B cell (primary cell): ENCODE measurements around the gene UBE2F. TPM values are rescaled to one million over a fixed set of nuclear protein-coding genes. Genes with fewer than 3 reads are reported as not detected.

Source experiments
- ATAC-seq: fragments of 200-7000 bp; cut with Tn5 transposase; one replicate; pipeline ENCODE4 v1.10.0; 2021; ENCODE audit warnings: low read depth, mild to moderate bottlenecking, moderate number of reproducible peaks, moderate library complexity
- CTCF ChIA-PET: fragments of 350-600 bp; sonication (Branson Sonifier 250); formaldehyde crosslinking; loops from one replicate; lab custom pipeline; 2021; ENCODE audit warnings: antibody characterized with exemption, inconsistent platforms; lab: Charles Lee
- POLR2A ChIA-PET: fragments of 350-600 bp; sonication (Branson Sonifier 250); formaldehyde crosslinking; loops from one replicate; lab custom pipeline; 2021; ENCODE audit warnings: antibody characterized with exemption; lab: Charles Lee
- DNase-seq: peaks from one replicate; pipeline ENCODE4 v3.0.0; 2013
- H2AFZ ChIP-seq: 2 replicates; pipeline ENCODE4 v1.6.1; 2012; ENCODE audit warnings: mild to moderate bottlenecking, low read depth, low read length; ENCODE audit not compliant: insufficient read depth, poor library complexity, severe bottlenecking
- H3K27ac ChIP-seq, 2 donors: 1 replicate in 1 of 2; 2 replicates in 1 of 2; pipeline ENCODE4 v1.5.1; 2012 to 2013; ENCODE audit warnings: low read length in 2 of 2, mild to moderate bottlenecking in 2 of 2, moderate library complexity in 1 of 2
- H3K27me3 ChIP-seq, 4 experiments: fragments of 200-600 bp in 1 of 4; sonication (generic) in 1 of 4; replicated peaks in 1 of 4; 1 replicate in 2 of 4; 2 replicates in 2 of 4; pipeline versions ENCODE4 v1.6.1 to v1.7.0; 2013 to 2016; ENCODE audit warnings: low read length in 3 of 4, mild to moderate bottlenecking in 2 of 4, mixed read lengths in 1 of 4, moderate library complexity in 1 of 4; ENCODE audit not compliant: insufficient read depth in 4 of 4, control insufficient read depth in 3 of 4; ENCODE audit errors: control extremely low read depth in 1 of 4
- H3K36me3 ChIP-seq, 2 experiments: replicated peaks in 1 of 2; 1 replicate in 1 of 2; 2 replicates in 1 of 2; pipeline versions ENCODE4 v1.6.1 to v1.7.1; 2013; ENCODE audit warnings: low read length in 1 of 2; ENCODE audit not compliant: insufficient read depth in 2 of 2, control insufficient read depth in 1 of 2; ENCODE audit errors: control extremely low read depth in 1 of 2, extremely low read depth in 1 of 2
- H3K4me1 ChIP-seq, 2 donors: fragments of 200-600 bp in 1 of 2; sonication (generic) in 1 of 2; 1 replicate in 1 of 2; 2 replicates in 1 of 2; pipeline versions ENCODE4 v1.5.1 to v1.6.1; 2013 to 2017; ENCODE audit warnings: low read length in 2 of 2; ENCODE audit not compliant: control insufficient read depth in 2 of 2, insufficient read depth in 2 of 2
- H3K4me2 ChIP-seq: replicated peaks from 2 replicates; pipeline ENCODE3; 2012; ENCODE audit warnings: mild to moderate bottlenecking, low read depth, low read length; ENCODE audit not compliant: poor library complexity, severe bottlenecking
- H3K4me3 ChIP-seq, 5 experiments: fragments of 200-600 bp in 1 of 5; sonication (generic) in 1 of 5; 1 replicate in 3 of 5; 2 replicates in 2 of 5; pipeline versions ENCODE4 v1.5.1 to v1.7.0; 2011 to 2016; ENCODE audit warnings: low read length in 4 of 5, mild to moderate bottlenecking in 4 of 5, low read depth in 2 of 5, control low read depth in 1 of 5, moderate library complexity in 1 of 5; ENCODE audit not compliant: insufficient read depth in 1 of 5; ENCODE audit errors: control extremely low read depth in 1 of 5, extremely low read depth in 1 of 5
- H3K79me2 ChIP-seq: fragments of 200-600 bp; sonication (generic); one replicate; pipeline ENCODE4 v1.6.0; 2016; ENCODE audit warnings: low read length; ENCODE audit not compliant: control insufficient read depth, insufficient read depth
- H3K9ac ChIP-seq: fragments of 200-600 bp; sonication (generic); 2 replicates; pipeline ENCODE4 v1.6.1; 2017; ENCODE audit warnings: mild to moderate bottlenecking, low read length, moderate library complexity
- H3K9me3 ChIP-seq, 3 donors: one replicate each; pipeline versions ENCODE4 v1.6.1 to v1.7.1; 2013; ENCODE audit warnings: low read length in 2 of 3; ENCODE audit not compliant: control insufficient read depth in 2 of 3, insufficient read depth in 1 of 3; ENCODE audit errors: control extremely low read depth in 1 of 3
- H4K20me1 ChIP-seq: 2 replicates; pipeline ENCODE4 v1.6.0; 2012; ENCODE audit warnings: mild to moderate bottlenecking, low read length; ENCODE audit not compliant: insufficient read depth, control insufficient read depth, poor library complexity, severe bottlenecking
- H3K27ac Mint-ChIP-seq: one replicate; pipeline ENCODE4 v1.8.0; 2021; ENCODE audit warnings: mixed read lengths
- H3K27me3 Mint-ChIP-seq: one replicate; pipeline ENCODE4 v1.8.0; 2021; ENCODE audit warnings: mixed read lengths
- H3K4me1 Mint-ChIP-seq: one replicate; pipeline ENCODE4 v1.8.0; 2021; ENCODE audit warnings: mixed read lengths
- H3K4me3 Mint-ChIP-seq: one replicate; pipeline ENCODE4 v1.8.0; 2021; ENCODE audit warnings: mixed read lengths
- H3K9me3 Mint-ChIP-seq: one replicate; pipeline ENCODE4 v1.8.0; 2022; ENCODE audit warnings: mixed read lengths; ENCODE audit not compliant: insufficient read depth
- CTCF ChIP-seq: fragments of 200-600 bp; IDR thresholded peaks from one replicate; pipeline ENCODE4 v1.8.0; 2022; ENCODE audit warnings: antibody characterized with exemption, mild to moderate bottlenecking
- EZH2 ChIP-seq: IDR thresholded peaks from 2 replicates; pipeline ENCODE4 v1.6.1; 2012; ENCODE audit warnings: borderline replicate concordance, low read depth, mild to moderate bottlenecking, moderate library complexity, low read length; ENCODE audit not compliant: insufficient read depth, poor library complexity, severe bottlenecking
- WGBS: methylation state at CpG from one replicate; pipeline ENCODE4 v1.1.5; 2013; ENCODE audit warnings: missing lambda C conversion rate; ENCODE audit not compliant: insufficient coverage; 5-methylcytosine and 5-hydroxymethylcytosine counted together
- intact Hi-C: fragments of 100-400 bp; cut with micrococcal nuclease; formaldehyde crosslinking; loops from one replicate; pipeline ENCODE4 v1.10.0; 2022
- polyA plus RNA-seq: library from polyadenylated mRNA; depleted of rRNA; stranded (reverse); fragments of >200 nt; gene quantifications from 2 replicates; pipeline ENCODE4 v1.2.3, GENCODE V29; 2012
- total RNA-seq, 2 donors: library from RNA; stranded (reverse); fragments of 120-200 nt in 1 of 2; gene quantifications; 1 replicate in 1 of 2; 2 replicates in 1 of 2; pipeline versions ENCODE4 v1.2.3 to v1.2.4, GENCODE V29; 2013 to 2022

Gene UBE2F
- total and polyA plus RNA-seq, 2 donors (not counting 1 experiment from before 2014, with no cell fraction given), result 22.5 to 57.6 TPM

GRCh38 chr2:238027058-238027457 lies 60.2 kb downstream of the UBE2F start:
- Mint-ChIP-seq H3K4me1 (no peaks in the 10 kb centered on the region), H3K4me3 (no peak overlapping the region), H3K27me3 (no peaks in the 10 kb centered on the region), H3K27ac (no peak overlapping the region), H3K9me3 (no peaks in the 10 kb centered on the region)
- no peak for TF ChIP-seq EZH2
- TF ChIP-seq CTCF, result no peak
- ChIA-PET CTCF (interaction anchor here (0.6 kb wide), 1 partner anchor 25 kb away, joined by 3 read pairs; no protein-coding TSS in a partner anchor), POLR2A (no interaction called here)
- Histone ChIP-seq H3K4me1 (no peaks in the 10 kb centered on the region), H4K20me1 (no peaks in the 10 kb centered on the region), H3K27me3 (no peaks in the 10 kb centered on the region), H3K4me3 (no peak overlapping the region), H3K9me3 (no peaks in the 10 kb centered on the region), H3K4me2 (no peak overlapping the region), H3K79me2 (no peaks in the 10 kb centered on the region), H3K36me3 (peaks cover 0 to 27% of the 10 kb centered on the region in 2 experiments), H3K27ac (no peak overlapping the region), H2AFZ (no peak overlapping the region), H3K9ac (no peak overlapping the region)
- intact Hi-C loops, result no loop called here
- DNase-seq (no peak), ATAC-seq (no peak)
- 60% methylated on average over 1 of the region's 4 CpGs for WGBS

GRCh38 chr2:238027591-238028415 lies 61.0 kb downstream of the UBE2F start:
- no peaks in the 10 kb centered on the region for H3K79me2 ChIP-seq
- CTCF ChIA-PET, result interaction anchor here (1.6 kb wide), 1 partner anchor 9 kb away, joined by 4 read pairs; no protein-coding TSS in a partner anchor

More at GRCh38 chr2:238027591-238028415, 61.0 kb downstream of the UBE2F start:
- H3K4me1 Mint-ChIP-seq, result no peaks in the 10 kb centered on the region
- H3K9me3 Mint-ChIP-seq, result no peaks in the 10 kb centered on the region
- TF ChIP-seq CTCF, result no peak
- no peak for TF ChIP-seq EZH2
- DNase-seq, result no peak
- Histone ChIP-seq H3K27ac (no peak overlapping the region), H3K9ac (no peak overlapping the region), H3K27me3 (no peaks in the 10 kb centered on the region), H3K4me1 (no peaks in the 10 kb centered on the region), H3K4me2 (no peak overlapping the region), H3K9me3 (no peaks in the 10 kb centered on the region), H2AFZ (no peak overlapping the region), H3K36me3 (peaks cover 0 to 27% of the 10 kb centered on the region in 2 experiments), H4K20me1 (no peaks in the 10 kb centered on the region), H3K4me3 (no peak overlapping the region)
- intact Hi-C loops, result no loop called here
- no peak overlapping the region for H3K27ac Mint-ChIP-seq
- WGBS, result 59% methylated on average over 9 of the region's 9 CpGs
- H3K27me3 Mint-ChIP-seq, result no peaks in the 10 kb centered on the region
- no peak for ATAC-seq
- H3K4me3 Mint-ChIP-seq, result no peak overlapping the region
- POLR2A ChIA-PET, result no interaction called here
